Measurements from ENCODE around the gene VPS37B.

The VPS37B gene

GRCh38 chr12:122873540-122873939, 22.4 kb downstream of the VPS37B start:
- Histone ChIP-seq H3K27ac (ENCODE audit: extremely low read depth, low read depth, low read length) (no peak overlapping the region; the same call in 1 of the 2 replicates), H3K4me3 (ENCODE audit: low read depth, low read length) (no peak overlapping the region), H3K36me3 (ENCODE audit: control insufficient read depth in 2 of 2, insufficient read depth in 1 of 2, low read length in 2 of 2) (peaks cover 0 to 27% of the 10 kb centered on the region in 2 experiments; a peak in 2 of 3 replicates), H3K9me3 (ENCODE audit: control insufficient read depth, insufficient read depth, low read depth, low read length) (no peaks in the 10 kb centered on the region), H3K4me1 (ENCODE audit: control insufficient read depth, insufficient read depth, low read length) (peaks cover 32% of the 10 kb centered on the region)
- POLR2A ChIA-PET, result no interaction called here
- CTCF ChIA-PET, result interaction anchor here (0.6 kb wide), 1 partner anchor 16 kb away, joined by 3 read pairs; no protein-coding TSS in a partner anchor
- TF ChIP-seq ZNF501 (tag by site-specific recombination; IDR thresholded peaks at IDR 0.05) (no peak), ZNF776 (tag by site-specific recombination; IDR thresholded peaks at IDR 0.05; ENCODE audit: borderline replicate concordance) (no peak), ZNF785 (tag by site-specific recombination; IDR thresholded peaks at IDR 0.05) (no peak), BCL11A (tag by site-specific recombination; IDR thresholded peaks at IDR 0.05; ENCODE audit: low read depth) (no peak), ZNF155 (tag by site-specific recombination; IDR thresholded peaks at IDR 0.05) (no peak), MEIS1 (CRISPR knock-in tag; IDR thresholded peaks at IDR 0.05; ENCODE audit: borderline replicate concordance) (no peak), OSR2 (tag by site-specific recombination; IDR thresholded peaks at IDR 0.05) (no peak)

- Histone ChIP-seq H3K4me1 (ENCODE audit: control insufficient read depth, insufficient read depth, low read length) (peaks cover 32% of the 10 kb centered on the region), H3K27ac (ENCODE audit: extremely low read depth, low read depth, low read length) (no peak overlapping the region), H3K9me3 (ENCODE audit: control insufficient read depth, insufficient read depth, low read depth, low read length) (no peaks in the 10 kb centered on the region), H3K36me3 (ENCODE audit: control insufficient read depth in 2 of 2, insufficient read depth in 1 of 2, low read length in 2 of 2) (peaks cover 0 to 33% of the 10 kb centered on the region in 2 experiments; a peak in 2 of 3 replicates), H3K4me3 (ENCODE audit: low read depth, low read length) (no peak overlapping the region)
- CTCF ChIA-PET, result interaction anchor here (0.6 to 3.1 kb wide), 3 partner anchors 8 to 398 kb away, joined by 3 to 11 read pairs (median 3); no protein-coding TSS in a partner anchor
- POLR2A ChIA-PET, result no interaction called here
- TF ChIP-seq ZNF121 (tag by site-specific recombination; IDR thresholded peaks at IDR 0.05), result no peak
- TF ChIP-seq ZNF600 (tag by site-specific recombination; IDR thresholded peaks at IDR 0.05), result 0 out of 2 replicates have a peak, but pooled peaks have one; percentile 30
These were observed 23.0 kb downstream of the VPS37B start for GRCh38 chr12:122872815-122873361.

- Histone ChIP-seq H3K4me1 (ENCODE audit: control insufficient read depth, insufficient read depth, low read length) (peaks cover 25% of the 10 kb centered on the region), H3K4me3 (ENCODE audit: low read depth, low read length) (no peak overlapping the region), H3K36me3 (ENCODE audit: control insufficient read depth in 2 of 2, insufficient read depth in 1 of 2, low read length in 2 of 2) (peaks cover 0 to 39% of the 10 kb centered on the region in 2 experiments; a peak in 2 of 3 replicates), H3K9me3 (ENCODE audit: control insufficient read depth, insufficient read depth, low read depth, low read length) (no peaks in the 10 kb centered on the region), H3K27ac (ENCODE audit: extremely low read depth, low read depth, low read length) (no peak overlapping the region)
- ChIA-PET POLR2A (no interaction called here), CTCF (interaction anchor here (0.6 to 3.1 kb wide), 4 partner anchors 8 to 398 kb away, joined by 3 to 11 read pairs (median 3); no protein-coding TSS in a partner anchor)
- 0 out of 2 replicates have a peak, but pooled peaks have one; percentile 8 for TF ChIP-seq GLIS1 (tag by site-specific recombination; IDR thresholded peaks at IDR 0.05)
- TF ChIP-seq ZNF600 (tag by site-specific recombination; IDR thresholded peaks at IDR 0.05), result peak; percentile 50
- TF ChIP-seq ZNF223 (tag by site-specific recombination; IDR thresholded peaks at IDR 0.05), result no peak
- no peak for TF ChIP-seq ZNF701 (tag by site-specific recombination; IDR thresholded peaks at IDR 0.05)
- TF ChIP-seq ZNF426 (tag by site-specific recombination; IDR thresholded peaks at IDR 0.05), result no peak
- peak; percentile 72; the same call in 1 of the 2 replicates for TF ChIP-seq ZBTB48 (tag by site-specific recombination; IDR thresholded peaks at IDR 0.05)
- TF ChIP-seq SETDB1 (IDR thresholded peaks at IDR 0.05; ENCODE audit: insufficient read length, low read length), result no peak
- TF ChIP-seq ZNF18 (tag by site-specific recombination; IDR thresholded peaks at IDR 0.05), result 0 out of 2 replicates have a peak, but pooled peaks have one; percentile 17
- TF ChIP-seq ZNF341 (tag by site-specific recombination; IDR thresholded peaks at IDR 0.05; ENCODE audit: low read depth), result peak; percentile 70; the same call in 1 of the 2 replicates
- TF ChIP-seq, protein P1, sequence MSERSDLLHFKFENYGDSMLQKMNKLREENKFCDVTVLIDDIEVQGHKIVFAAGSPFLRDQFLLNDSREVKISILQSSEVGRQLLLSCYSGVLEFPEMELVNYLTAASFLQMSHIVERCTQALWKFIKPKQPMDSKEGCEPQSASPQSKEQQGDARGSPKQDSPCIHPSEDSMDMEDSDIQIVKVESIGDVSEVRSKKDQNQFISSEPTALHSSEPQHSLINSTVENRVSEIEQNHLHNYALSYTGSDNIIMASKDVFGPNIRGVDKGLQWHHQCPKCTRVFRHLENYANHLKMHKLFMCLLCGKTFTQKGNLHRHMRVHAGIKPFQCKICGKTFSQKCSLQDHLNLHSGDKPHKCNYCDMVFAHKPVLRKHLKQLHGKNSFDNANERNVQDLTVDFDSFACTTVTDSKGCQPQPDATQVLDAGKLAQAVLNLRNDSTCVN (tag by site-specific recombination; optimal IDR thresholded peaks at IDR 0.05), result no peak
- no peak for TF ChIP-seq SCRT1 (tag by site-specific recombination; IDR thresholded peaks at IDR 0.05; ENCODE audit: borderline replicate concordance)
- no peak for TF ChIP-seq ZFP3 (tag by site-specific recombination; IDR thresholded peaks at IDR 0.05; ENCODE audit: low read depth)
- peak; percentile 56 for TF ChIP-seq ZIC2 (tag by site-specific recombination; IDR thresholded peaks at IDR 0.05)
- 0 out of 2 replicates have a peak, but pooled peaks have one; percentile 40 for TF ChIP-seq IKZF3 (tag by site-specific recombination; IDR thresholded peaks at IDR 0.05)
- peak; percentile 35; the same call in 1 of the 2 replicates for TF ChIP-seq ZBTB17 (tag by site-specific recombination; IDR thresholded peaks at IDR 0.05)
- no peak for TF ChIP-seq ZNF776 (tag by site-specific recombination; IDR thresholded peaks at IDR 0.05; ENCODE audit: borderline replicate concordance)
- TF ChIP-seq ZNF560 (tag by site-specific recombination; IDR thresholded peaks at IDR 0.05; ENCODE audit: borderline replicate concordance), result no peak
- TF ChIP-seq, protein P2, sequence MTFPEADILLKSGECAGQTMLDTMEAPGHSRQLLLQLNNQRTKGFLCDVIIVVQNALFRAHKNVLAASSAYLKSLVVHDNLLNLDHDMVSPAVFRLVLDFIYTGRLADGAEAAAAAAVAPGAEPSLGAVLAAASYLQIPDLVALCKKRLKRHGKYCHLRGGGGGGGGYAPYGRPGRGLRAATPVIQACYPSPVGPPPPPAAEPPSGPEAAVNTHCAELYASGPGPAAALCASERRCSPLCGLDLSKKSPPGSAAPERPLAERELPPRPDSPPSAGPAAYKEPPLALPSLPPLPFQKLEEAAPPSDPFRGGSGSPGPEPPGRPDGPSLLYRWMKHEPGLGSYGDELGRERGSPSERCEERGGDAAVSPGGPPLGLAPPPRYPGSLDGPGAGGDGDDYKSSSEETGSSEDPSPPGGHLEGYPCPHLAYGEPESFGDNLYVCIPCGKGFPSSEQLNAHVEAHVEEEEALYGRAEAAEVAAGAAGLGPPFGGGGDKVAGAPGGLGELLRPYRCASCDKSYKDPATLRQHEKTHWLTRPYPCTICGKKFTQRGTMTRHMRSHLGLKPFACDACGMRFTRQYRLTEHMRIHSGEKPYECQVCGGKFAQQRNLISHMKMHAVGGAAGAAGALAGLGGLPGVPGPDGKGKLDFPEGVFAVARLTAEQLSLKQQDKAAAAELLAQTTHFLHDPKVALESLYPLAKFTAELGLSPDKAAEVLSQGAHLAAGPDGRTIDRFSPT (tag by site-specific recombination; IDR thresholded peaks at IDR 0.05), result peak; percentile 26; the same call in 1 of the 2 replicates
These were observed 23.8 kb downstream of the VPS37B start for GRCh38 chr12:122871851-122872780.

All from HEK293 (cell line).